ENCODE data around the gene PUSL1. TPM values are rescaled to one million over a fixed set of nuclear protein-coding genes. Genes with fewer than 3 reads are reported as not detected.

The PUSL1 gene
- total and polyA plus RNA-seq, 2 donors (not counting 3 experiments of a cell fraction or from before 2014, with no cell fraction given), result 18.8 to 27.3 TPM

DNA sequence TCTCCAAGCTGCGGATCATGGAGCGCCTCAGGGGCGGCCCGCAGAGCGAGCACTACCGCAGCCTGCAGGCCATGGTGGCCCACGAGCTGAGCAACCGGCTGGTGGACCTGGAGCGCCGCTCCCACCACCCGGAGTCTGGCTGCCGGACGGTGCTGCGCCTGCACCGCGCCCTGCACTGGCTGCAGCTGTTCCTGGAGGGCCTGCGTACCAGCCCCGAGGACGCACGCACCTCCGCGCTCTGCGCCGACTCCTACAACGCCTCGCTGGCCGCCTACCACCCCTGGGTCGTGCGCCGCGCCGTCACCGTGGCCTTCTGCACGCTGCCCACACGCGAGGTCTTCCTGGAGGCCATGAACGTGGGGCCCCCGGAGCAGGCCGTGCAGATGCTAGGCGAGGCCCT lies 18.9 kb downstream of the PUSL1 start:
- BruUV-seq (replicated peaks), result no TSS peak
- no peak for FAIRE-seq

More for the DNA sequence above, 18.9 kb downstream of the PUSL1 start:
- H3K27me3 ChIP-seq (ENCODE audit: control insufficient read depth in 2 of 2, insufficient read depth in 2 of 2, low read length in 2 of 2), result no peaks in the 10 kb centered on the region
- H3K4me2 ChIP-seq (ENCODE audit: insufficient read depth, low read length), result no peak overlapping the region
- no peaks in the 10 kb centered on the region for H3K9me3 ChIP-seq (replicated peaks; ENCODE audit: control insufficient read depth, insufficient read depth, low read length)
- H3K9ac ChIP-seq (replicated peaks; ENCODE audit: extremely low read depth, insufficient read depth, low read length), result no peak overlapping the region
- no peaks in the 10 kb centered on the region for H4K20me1 ChIP-seq (replicated peaks; ENCODE audit: control insufficient read depth, extremely low read depth, insufficient read depth, low read length)
- ChIA-PET POLR2A (no interaction called here), CTCF (no interaction called here)
- H3K4me1 ChIP-seq (ENCODE audit: control insufficient read depth, extremely low read depth, insufficient read depth, low read length), result peaks cover 13% of the 10 kb centered on the region
- dilution Hi-C loops (cut with MboI; ENCODE audit: extremely low pct_ligation_motif_present, low sequenced_read_pairs) (no loop called here), intact Hi-C loops (cut with micrococcal nuclease) (no loop called here)
- DNase-seq (ENCODE audit: low read depth, low spot score), result no peak
- H3K4me3 ChIP-seq (replicated peaks in 1 of 3; ENCODE audit: insufficient read depth in 1 of 3, low read depth in 1 of 3, low read length in 3 of 3), result no peak overlapping the region
- H3K79me2 ChIP-seq (ENCODE audit: control insufficient read depth, insufficient read depth, low read length), result peaks cover 27% of the 10 kb centered on the region
- no peak overlapping the region for H2AFZ ChIP-seq (ENCODE audit: low read depth, low read length)
- H3K27ac ChIP-seq (ENCODE audit: insufficient read depth, low read depth, low read length), result no peak overlapping the region
- peaks cover 0 to 15% of the 10 kb centered on the region in 2 experiments for H3K36me3 ChIP-seq (ENCODE audit: control insufficient read depth in 2 of 2, extremely low read depth in 1 of 2, insufficient read depth in 2 of 2, low read length in 2 of 2)
- no peaks in the 10 kb centered on the region for H3K9me1 ChIP-seq (replicated peaks; ENCODE audit: control insufficient read depth, extremely low read depth, insufficient read depth, low read length)
- no peak for TF ChIP-seq EZH2 (IDR thresholded peaks at IDR 0.05; ENCODE audit: borderline replicate concordance, low read depth, low read length, severe bottlenecking)
- TF ChIP-seq JUN (IDR thresholded peaks at IDR 0.05; ENCODE audit: borderline replicate concordance, insufficient read depth, insufficient read length, low read depth), result no peak
- no peak for TF ChIP-seq FOS (IDR thresholded peaks at IDR 0.05; ENCODE audit: borderline replicate concordance, insufficient read depth, low read length)
- no peak for TF ChIP-seq POLR2AphosphoS5 (IDR thresholded peaks at IDR 0.05; ENCODE audit: insufficient read depth, low read depth, low read length)
- no peak for TF ChIP-seq POLR2A (IDR thresholded peaks at IDR 0.05; ENCODE audit: low read depth, low read length)
- TF ChIP-seq MYC (IDR thresholded peaks at IDR 0.05; ENCODE audit: low read depth, low read length), result no peak
- TF ChIP-seq, protein P1, sequence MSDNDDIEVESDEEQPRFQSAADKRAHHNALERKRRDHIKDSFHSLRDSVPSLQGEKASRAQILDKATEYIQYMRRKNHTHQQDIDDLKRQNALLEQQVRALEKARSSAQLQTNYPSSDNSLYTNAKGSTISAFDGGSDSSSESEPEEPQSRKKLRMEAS (IDR thresholded peaks at IDR 0.05; ENCODE audit: insufficient read depth, insufficient read length), result no peak
- TF ChIP-seq, protein P2, sequence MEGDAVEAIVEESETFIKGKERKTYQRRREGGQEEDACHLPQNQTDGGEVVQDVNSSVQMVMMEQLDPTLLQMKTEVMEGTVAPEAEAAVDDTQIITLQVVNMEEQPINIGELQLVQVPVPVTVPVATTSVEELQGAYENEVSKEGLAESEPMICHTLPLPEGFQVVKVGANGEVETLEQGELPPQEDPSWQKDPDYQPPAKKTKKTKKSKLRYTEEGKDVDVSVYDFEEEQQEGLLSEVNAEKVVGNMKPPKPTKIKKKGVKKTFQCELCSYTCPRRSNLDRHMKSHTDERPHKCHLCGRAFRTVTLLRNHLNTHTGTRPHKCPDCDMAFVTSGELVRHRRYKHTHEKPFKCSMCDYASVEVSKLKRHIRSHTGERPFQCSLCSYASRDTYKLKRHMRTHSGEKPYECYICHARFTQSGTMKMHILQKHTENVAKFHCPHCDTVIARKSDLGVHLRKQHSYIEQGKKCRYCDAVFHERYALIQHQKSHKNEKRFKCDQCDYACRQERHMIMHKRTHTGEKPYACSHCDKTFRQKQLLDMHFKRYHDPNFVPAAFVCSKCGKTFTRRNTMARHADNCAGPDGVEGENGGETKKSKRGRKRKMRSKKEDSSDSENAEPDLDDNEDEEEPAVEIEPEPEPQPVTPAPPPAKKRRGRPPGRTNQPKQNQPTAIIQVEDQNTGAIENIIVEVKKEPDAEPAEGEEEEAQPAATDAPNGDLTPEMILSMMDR (IDR thresholded peaks at IDR 0.05; ENCODE audit: extremely low read depth in 1 of 2, insufficient read depth in 1 of 2, low read depth in 1 of 2, low read length in 2 of 2), result no peak
- no peak for TF ChIP-seq GATA2 (IDR thresholded peaks at IDR 0.05; ENCODE audit: insufficient read depth, insufficient read length, low read depth, low read length)
